ENCODE data around the gene CA6. TPM values are rescaled to one million over a fixed set of nuclear protein-coding genes. Genes with fewer than 3 reads are reported as not detected.

The CA6 gene
- total and polyA plus RNA-seq, 2 experiments from 2014 or later: not detected

- WGBS (ENCODE audit: low lambda C conversion rate, missing lambda C conversion rate): 95% methylated on average over 22 of the region's 36 CpGs
- no peaks in the 10 kb centered on the region for H3K9me3 ChIP-seq (ENCODE audit: low read depth)
- H2AFZ ChIP-seq: no peak overlapping the region
- no peaks in the 10 kb centered on the region for H3K27me3 ChIP-seq
- no peak for TF ChIP-seq EZH2 (IDR thresholded peaks at IDR 0.05; ENCODE audit: borderline replicate concordance)
- TF ChIP-seq, protein P1, sequence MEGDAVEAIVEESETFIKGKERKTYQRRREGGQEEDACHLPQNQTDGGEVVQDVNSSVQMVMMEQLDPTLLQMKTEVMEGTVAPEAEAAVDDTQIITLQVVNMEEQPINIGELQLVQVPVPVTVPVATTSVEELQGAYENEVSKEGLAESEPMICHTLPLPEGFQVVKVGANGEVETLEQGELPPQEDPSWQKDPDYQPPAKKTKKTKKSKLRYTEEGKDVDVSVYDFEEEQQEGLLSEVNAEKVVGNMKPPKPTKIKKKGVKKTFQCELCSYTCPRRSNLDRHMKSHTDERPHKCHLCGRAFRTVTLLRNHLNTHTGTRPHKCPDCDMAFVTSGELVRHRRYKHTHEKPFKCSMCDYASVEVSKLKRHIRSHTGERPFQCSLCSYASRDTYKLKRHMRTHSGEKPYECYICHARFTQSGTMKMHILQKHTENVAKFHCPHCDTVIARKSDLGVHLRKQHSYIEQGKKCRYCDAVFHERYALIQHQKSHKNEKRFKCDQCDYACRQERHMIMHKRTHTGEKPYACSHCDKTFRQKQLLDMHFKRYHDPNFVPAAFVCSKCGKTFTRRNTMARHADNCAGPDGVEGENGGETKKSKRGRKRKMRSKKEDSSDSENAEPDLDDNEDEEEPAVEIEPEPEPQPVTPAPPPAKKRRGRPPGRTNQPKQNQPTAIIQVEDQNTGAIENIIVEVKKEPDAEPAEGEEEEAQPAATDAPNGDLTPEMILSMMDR (IDR thresholded peaks at IDR 0.05; ENCODE audit: poor library complexity): no peak
- no peak for TF ChIP-seq EZH2phosphoT487 (IDR thresholded peaks at IDR 0.05; ENCODE audit: low read depth, severe bottlenecking, unreplicated experiment)
- H4K20me1 ChIP-seq (ENCODE audit: insufficient read depth, poor library complexity, severe bottlenecking): no peaks in the 10 kb centered on the region
- H3K36me3 ChIP-seq (replicated peaks; ENCODE audit: insufficient read depth, low read depth): no peaks in the 10 kb centered on the region
- H3K4me3 ChIP-seq: no peak overlapping the region
- no peaks in the 10 kb centered on the region for H3K79me2 ChIP-seq
- H3K9me2 ChIP-seq (replicated peaks; ENCODE audit: insufficient read depth): no peaks in the 10 kb centered on the region
- H3K27ac ChIP-seq: no peak overlapping the region
- no peak for DNase-seq (ENCODE audit: low spot score)
- no peaks in the 10 kb centered on the region for H3K4me1 ChIP-seq (ENCODE audit: insufficient read depth)
- H3K4me2 ChIP-seq: no peak overlapping the region
Observed at GRCh38 chr1:9014475-9015375, 69.1 kb downstream of the CA6 start.

DNA sequence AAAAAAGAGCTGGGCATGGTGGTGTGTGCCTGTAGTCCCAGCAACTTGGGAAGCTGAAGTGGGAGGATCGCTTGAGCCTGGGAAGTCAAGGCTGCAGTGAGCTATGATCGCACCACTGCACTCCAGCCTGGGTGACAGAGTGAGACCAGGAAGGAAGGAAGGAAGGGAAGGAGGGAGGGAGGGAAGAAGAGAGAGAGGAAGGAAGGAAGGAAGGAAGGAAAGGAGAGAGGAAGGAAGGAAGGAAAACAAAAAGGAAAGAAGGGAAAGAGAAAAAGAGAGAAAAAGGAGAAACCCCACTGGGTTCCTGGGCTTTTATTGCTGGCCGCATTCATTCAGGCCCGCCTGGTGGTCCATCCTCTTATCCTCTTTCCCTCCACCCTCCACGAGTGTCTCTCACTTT, 70.8 kb downstream of the CA6 start:
- H3K27me3 ChIP-seq: no peaks in the 10 kb centered on the region
- H3K36me3 ChIP-seq (replicated peaks; ENCODE audit: insufficient read depth, low read depth): no peaks in the 10 kb centered on the region
- WGBS (ENCODE audit: low lambda C conversion rate, missing lambda C conversion rate): 92% methylated on average over 5 of the region's 5 CpGs
- no peaks in the 10 kb centered on the region for H3K9me2 ChIP-seq (replicated peaks; ENCODE audit: insufficient read depth)
- no peak overlapping the region for H3K4me3 ChIP-seq
- H3K4me1 ChIP-seq (ENCODE audit: insufficient read depth): no peaks in the 10 kb centered on the region
- H4K20me1 ChIP-seq (ENCODE audit: insufficient read depth, poor library complexity, severe bottlenecking): no peaks in the 10 kb centered on the region
- no peak overlapping the region for H3K4me2 ChIP-seq
- H3K27ac ChIP-seq: no peak overlapping the region
- H2AFZ ChIP-seq: no peak overlapping the region
- no peaks in the 10 kb centered on the region for H3K9me3 ChIP-seq (ENCODE audit: low read depth)
- no peaks in the 10 kb centered on the region for H3K79me2 ChIP-seq
- TF ChIP-seq EZH2phosphoT487 (IDR thresholded peaks at IDR 0.05; ENCODE audit: low read depth, severe bottlenecking, unreplicated experiment) (no peak), EZH2 (IDR thresholded peaks at IDR 0.05; ENCODE audit: borderline replicate concordance) (no peak)
- TF ChIP-seq, protein P1 (IDR thresholded peaks at IDR 0.05; ENCODE audit: poor library complexity): no peak
- no peak for DNase-seq (ENCODE audit: low spot score)

GRCh38 chr1:9018333-9018732, 72.7 kb downstream of the CA6 start:
- no peaks in the 10 kb centered on the region for H4K20me1 ChIP-seq (ENCODE audit: insufficient read depth, poor library complexity, severe bottlenecking)
- H3K79me2 ChIP-seq: no peaks in the 10 kb centered on the region
- no peaks in the 10 kb centered on the region for H3K27me3 ChIP-seq
- H2AFZ ChIP-seq: no peak overlapping the region
- no peak overlapping the region for H3K27ac ChIP-seq
- no peaks in the 10 kb centered on the region for H3K9me2 ChIP-seq (replicated peaks; ENCODE audit: insufficient read depth)
- no peak for TF ChIP-seq EZH2 (IDR thresholded peaks at IDR 0.05; ENCODE audit: borderline replicate concordance)
- TF ChIP-seq EZH2phosphoT487 (IDR thresholded peaks at IDR 0.05; ENCODE audit: low read depth, severe bottlenecking, unreplicated experiment): no peak
- TF ChIP-seq, protein P1 (IDR thresholded peaks at IDR 0.05; ENCODE audit: poor library complexity): no peak
- no peak for DNase-seq (ENCODE audit: low spot score)
- no peak overlapping the region for H3K4me2 ChIP-seq
- 59% methylated on average over 13 of the region's 13 CpGs for WGBS (ENCODE audit: low lambda C conversion rate, missing lambda C conversion rate)
- no peaks in the 10 kb centered on the region for H3K9me3 ChIP-seq (ENCODE audit: low read depth)
- no peaks in the 10 kb centered on the region for H3K36me3 ChIP-seq (replicated peaks; ENCODE audit: insufficient read depth, low read depth)
- no peak overlapping the region for H3K4me3 ChIP-seq
- peaks cover 9% of the 10 kb centered on the region for H3K4me1 ChIP-seq (ENCODE audit: insufficient read depth)
